H1 (cell line): Measurements from ENCODE around the gene ABCC10. TPM values are rescaled to one million over a fixed set of nuclear protein-coding genes. Genes with fewer than 3 reads are reported as not detected.

Experiments used
- GABPA ChIP-seq: IDR thresholded peaks from 2 replicates; pipeline ENCODE4 v1.6.1; 2011; ENCODE audit warnings: mild to moderate bottlenecking, low read length, moderate library complexity, borderline replicate concordance; ENCODE audit not compliant: insufficient read depth
- KDM1A ChIP-seq: fragments of 200-600, 300-600 bp; sonication (generic); IDR thresholded peaks from 2 replicates; pipeline ENCODE4 v1.7.1; 2016; ENCODE audit warnings: mild to moderate bottlenecking, low read length, borderline replicate concordance
- MAFK ChIP-seq: IDR thresholded peaks from 2 replicates; pipeline ENCODE4 v1.6.1; 2012; ENCODE audit warnings: low read depth, mild to moderate bottlenecking, improper control_type of control experiment, low read length
- RNF2 ChIP-seq: fragments of 200-900, 300-1000 bp; sonication (generic); IDR thresholded peaks from 2 replicates; pipeline ENCODE4 v1.7.1; 2016; ENCODE audit warnings: borderline replicate concordance, low read depth, mild to moderate bottlenecking, antibody characterized with exemption, low read length; ENCODE audit not compliant: poor library complexity, severe bottlenecking; ENCODE audit errors: missing control alignments
- RXRA ChIP-seq: IDR thresholded peaks from 2 replicates; pipeline ENCODE4 v1.6.1; 2011; ENCODE audit warnings: low read depth, mild to moderate bottlenecking, low read length, moderate library complexity; ENCODE audit not compliant: insufficient read depth
- SIN3A ChIP-seq, 2 experiments: IDR thresholded peaks in 1 of 2; conservative IDR thresholded peaks in 1 of 2; 2 replicates each; pipeline ENCODE4 v1.6.1; 2011 to 2012; ENCODE audit warnings: low read length in 2 of 2, improper control_type of control experiment in 1 of 2, low read depth in 1 of 2, mild to moderate bottlenecking in 1 of 2
- polyA plus RNA-seq, 7 experiments: library from polyadenylated mRNA; depleted of rRNA in 3 of 7; stranded (reverse) in 5 of 7; unstranded in 2 of 7; fragments of >200 nt in 5 of 7; fragments of 200-250 nt in 2 of 7; gene quantifications; 1 replicate in 5 of 7; 2 replicates in 1 of 7; 4 replicates in 1 of 7; pipeline versions ENCODE4 v1.2.1 to v1.2.3, GENCODE V29; 2011 to 2013; ENCODE audit warnings: missing spikeins in 2 of 7, mixed read lengths in 2 of 7
- total RNA-seq: library from RNA; stranded (reverse); fragmentation: NEBNext Ultra II Directional; extraction: Animal tissue kit (Norgen Biotek cat#: 25700); gene quantifications from 2 replicates; pipeline ENCODE4 v1.2.1, GENCODE V29; 2021
- TF ChIP-seq, protein P1 (sequence below): fragments of 300-600 bp; sonication (generic); IDR thresholded peaks from 2 replicates; pipeline ENCODE4 v1.7.1; 2012; ENCODE audit warnings: low read length, moderate library complexity, mild to moderate bottlenecking, inconsistent platforms; ENCODE audit not compliant: insufficient replicate concordance
- TF ChIP-seq, protein P2 (sequence below), 3 experiments: IDR thresholded peaks; 1 replicate in 2 of 3; 2 replicates in 1 of 3; pipeline versions ENCODE4 v1.5.1 to v1.6.1; 2011; ENCODE audit warnings: low read length in 3 of 3, mild to moderate bottlenecking in 3 of 3, inconsistent platforms in 2 of 3, low read depth in 1 of 3, moderate library complexity in 1 of 3; ENCODE audit not compliant: insufficient read depth in 1 of 3; ENCODE audit errors: control extremely low read depth in 1 of 3

Gene ABCC10
- total and polyA plus RNA-seq, 2 of the 8 experiments (the other 6 are each of a cell fraction or from before 2014, with no cell fraction given): 15.5 to 24.6 TPM

GRCh38 chr6:43472515-43472914, 45.2 kb downstream of the ABCC10 start (continued):
- TF ChIP-seq, protein P1, sequence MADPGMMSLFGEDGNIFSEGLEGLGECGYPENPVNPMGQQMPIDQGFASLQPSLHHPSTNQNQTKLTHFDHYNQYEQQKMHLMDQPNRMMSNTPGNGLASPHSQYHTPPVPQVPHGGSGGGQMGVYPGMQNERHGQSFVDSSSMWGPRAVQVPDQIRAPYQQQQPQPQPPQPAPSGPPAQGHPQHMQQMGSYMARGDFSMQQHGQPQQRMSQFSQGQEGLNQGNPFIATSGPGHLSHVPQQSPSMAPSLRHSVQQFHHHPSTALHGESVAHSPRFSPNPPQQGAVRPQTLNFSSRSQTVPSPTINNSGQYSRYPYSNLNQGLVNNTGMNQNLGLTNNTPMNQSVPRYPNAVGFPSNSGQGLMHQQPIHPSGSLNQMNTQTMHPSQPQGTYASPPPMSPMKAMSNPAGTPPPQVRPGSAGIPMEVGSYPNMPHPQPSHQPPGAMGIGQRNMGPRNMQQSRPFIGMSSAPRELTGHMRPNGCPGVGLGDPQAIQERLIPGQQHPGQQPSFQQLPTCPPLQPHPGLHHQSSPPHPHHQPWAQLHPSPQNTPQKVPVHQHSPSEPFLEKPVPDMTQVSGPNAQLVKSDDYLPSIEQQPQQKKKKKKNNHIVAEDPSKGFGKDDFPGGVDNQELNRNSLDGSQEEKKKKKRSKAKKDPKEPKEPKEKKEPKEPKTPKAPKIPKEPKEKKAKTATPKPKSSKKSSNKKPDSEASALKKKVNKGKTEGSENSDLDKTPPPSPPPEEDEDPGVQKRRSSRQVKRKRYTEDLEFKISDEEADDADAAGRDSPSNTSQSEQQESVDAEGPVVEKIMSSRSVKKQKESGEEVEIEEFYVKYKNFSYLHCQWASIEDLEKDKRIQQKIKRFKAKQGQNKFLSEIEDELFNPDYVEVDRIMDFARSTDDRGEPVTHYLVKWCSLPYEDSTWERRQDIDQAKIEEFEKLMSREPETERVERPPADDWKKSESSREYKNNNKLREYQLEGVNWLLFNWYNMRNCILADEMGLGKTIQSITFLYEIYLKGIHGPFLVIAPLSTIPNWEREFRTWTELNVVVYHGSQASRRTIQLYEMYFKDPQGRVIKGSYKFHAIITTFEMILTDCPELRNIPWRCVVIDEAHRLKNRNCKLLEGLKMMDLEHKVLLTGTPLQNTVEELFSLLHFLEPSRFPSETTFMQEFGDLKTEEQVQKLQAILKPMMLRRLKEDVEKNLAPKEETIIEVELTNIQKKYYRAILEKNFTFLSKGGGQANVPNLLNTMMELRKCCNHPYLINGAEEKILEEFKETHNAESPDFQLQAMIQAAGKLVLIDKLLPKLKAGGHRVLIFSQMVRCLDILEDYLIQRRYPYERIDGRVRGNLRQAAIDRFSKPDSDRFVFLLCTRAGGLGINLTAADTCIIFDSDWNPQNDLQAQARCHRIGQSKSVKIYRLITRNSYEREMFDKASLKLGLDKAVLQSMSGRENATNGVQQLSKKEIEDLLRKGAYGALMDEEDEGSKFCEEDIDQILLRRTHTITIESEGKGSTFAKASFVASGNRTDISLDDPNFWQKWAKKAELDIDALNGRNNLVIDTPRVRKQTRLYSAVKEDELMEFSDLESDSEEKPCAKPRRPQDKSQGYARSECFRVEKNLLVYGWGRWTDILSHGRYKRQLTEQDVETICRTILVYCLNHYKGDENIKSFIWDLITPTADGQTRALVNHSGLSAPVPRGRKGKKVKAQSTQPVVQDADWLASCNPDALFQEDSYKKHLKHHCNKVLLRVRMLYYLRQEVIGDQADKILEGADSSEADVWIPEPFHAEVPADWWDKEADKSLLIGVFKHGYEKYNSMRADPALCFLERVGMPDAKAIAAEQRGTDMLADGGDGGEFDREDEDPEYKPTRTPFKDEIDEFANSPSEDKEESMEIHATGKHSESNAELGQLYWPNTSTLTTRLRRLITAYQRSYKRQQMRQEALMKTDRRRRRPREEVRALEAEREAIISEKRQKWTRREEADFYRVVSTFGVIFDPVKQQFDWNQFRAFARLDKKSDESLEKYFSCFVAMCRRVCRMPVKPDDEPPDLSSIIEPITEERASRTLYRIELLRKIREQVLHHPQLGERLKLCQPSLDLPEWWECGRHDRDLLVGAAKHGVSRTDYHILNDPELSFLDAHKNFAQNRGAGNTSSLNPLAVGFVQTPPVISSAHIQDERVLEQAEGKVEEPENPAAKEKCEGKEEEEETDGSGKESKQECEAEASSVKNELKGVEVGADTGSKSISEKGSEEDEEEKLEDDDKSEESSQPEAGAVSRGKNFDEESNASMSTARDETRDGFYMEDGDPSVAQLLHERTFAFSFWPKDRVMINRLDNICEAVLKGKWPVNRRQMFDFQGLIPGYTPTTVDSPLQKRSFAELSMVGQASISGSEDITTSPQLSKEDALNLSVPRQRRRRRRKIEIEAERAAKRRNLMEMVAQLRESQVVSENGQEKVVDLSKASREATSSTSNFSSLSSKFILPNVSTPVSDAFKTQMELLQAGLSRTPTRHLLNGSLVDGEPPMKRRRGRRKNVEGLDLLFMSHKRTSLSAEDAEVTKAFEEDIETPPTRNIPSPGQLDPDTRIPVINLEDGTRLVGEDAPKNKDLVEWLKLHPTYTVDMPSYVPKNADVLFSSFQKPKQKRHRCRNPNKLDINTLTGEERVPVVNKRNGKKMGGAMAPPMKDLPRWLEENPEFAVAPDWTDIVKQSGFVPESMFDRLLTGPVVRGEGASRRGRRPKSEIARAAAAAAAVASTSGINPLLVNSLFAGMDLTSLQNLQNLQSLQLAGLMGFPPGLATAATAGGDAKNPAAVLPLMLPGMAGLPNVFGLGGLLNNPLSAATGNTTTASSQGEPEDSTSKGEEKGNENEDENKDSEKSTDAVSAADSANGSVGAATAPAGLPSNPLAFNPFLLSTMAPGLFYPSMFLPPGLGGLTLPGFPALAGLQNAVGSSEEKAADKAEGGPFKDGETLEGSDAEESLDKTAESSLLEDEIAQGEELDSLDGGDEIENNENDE: no peak
- TF ChIP-seq KDM1A (no peak), GABPA (no peak), RNF2 (no peak), RXRA (no peak), MAFK (no peak), SIN3A (conservative IDR thresholded peaks at IDR 0.05 in 1 of 2, IDR thresholded peaks at IDR 0.05 in 1 of 2; ENCODE audit: low read depth in 1 of 2, low read length in 2 of 2) (no peak)
- TF ChIP-seq, protein P2, sequence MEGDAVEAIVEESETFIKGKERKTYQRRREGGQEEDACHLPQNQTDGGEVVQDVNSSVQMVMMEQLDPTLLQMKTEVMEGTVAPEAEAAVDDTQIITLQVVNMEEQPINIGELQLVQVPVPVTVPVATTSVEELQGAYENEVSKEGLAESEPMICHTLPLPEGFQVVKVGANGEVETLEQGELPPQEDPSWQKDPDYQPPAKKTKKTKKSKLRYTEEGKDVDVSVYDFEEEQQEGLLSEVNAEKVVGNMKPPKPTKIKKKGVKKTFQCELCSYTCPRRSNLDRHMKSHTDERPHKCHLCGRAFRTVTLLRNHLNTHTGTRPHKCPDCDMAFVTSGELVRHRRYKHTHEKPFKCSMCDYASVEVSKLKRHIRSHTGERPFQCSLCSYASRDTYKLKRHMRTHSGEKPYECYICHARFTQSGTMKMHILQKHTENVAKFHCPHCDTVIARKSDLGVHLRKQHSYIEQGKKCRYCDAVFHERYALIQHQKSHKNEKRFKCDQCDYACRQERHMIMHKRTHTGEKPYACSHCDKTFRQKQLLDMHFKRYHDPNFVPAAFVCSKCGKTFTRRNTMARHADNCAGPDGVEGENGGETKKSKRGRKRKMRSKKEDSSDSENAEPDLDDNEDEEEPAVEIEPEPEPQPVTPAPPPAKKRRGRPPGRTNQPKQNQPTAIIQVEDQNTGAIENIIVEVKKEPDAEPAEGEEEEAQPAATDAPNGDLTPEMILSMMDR (IDR thresholded peaks at IDR 0.05; ENCODE audit: control extremely low read depth in 1 of 3, insufficient read depth in 1 of 3, low read depth in 1 of 3, low read length in 3 of 3): no peak
